ENCODE results near the gene TET3.

DNA sequence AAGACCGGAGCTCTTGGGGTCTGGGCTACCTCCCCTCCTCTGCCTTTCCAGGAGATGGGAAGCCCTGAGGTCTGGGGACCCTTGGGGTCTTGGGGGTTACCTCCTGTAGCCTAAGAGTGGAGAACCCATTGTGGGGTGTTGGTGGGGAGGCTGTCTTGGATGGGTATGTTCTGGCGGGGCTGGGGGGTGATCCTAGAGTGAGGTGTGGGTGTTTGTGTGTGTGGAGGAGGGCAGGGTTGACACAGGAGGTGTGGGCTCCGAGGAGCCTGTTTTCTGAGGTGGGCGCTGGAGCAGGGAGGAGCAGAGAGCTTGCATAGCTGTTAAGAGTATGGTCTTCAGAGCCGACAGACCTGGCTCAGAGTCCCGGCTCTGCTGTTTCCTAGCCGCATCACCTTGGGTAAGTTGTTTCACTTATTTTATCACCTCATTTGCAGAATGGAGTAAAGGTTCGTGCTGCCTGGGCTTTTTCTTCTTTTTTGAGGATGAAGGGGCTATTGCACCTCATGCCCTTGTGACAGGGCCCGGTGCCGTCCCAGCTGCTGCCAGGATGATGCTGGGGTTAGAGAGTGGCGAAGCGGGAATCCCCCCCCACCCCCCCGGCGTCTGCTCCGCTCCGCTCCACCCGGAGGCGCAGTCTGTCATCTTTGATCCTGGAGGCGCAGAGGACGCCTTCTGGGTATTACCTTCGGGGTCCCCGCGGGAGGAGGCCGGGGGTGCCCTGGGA is 17.2 kb downstream of the TET3 start:
- TF ChIP-seq EZH2 (IDR thresholded peaks at IDR 0.05; ENCODE audit: low read depth, unreplicated experiment), result no peak
- TF ChIP-seq, protein P1, sequence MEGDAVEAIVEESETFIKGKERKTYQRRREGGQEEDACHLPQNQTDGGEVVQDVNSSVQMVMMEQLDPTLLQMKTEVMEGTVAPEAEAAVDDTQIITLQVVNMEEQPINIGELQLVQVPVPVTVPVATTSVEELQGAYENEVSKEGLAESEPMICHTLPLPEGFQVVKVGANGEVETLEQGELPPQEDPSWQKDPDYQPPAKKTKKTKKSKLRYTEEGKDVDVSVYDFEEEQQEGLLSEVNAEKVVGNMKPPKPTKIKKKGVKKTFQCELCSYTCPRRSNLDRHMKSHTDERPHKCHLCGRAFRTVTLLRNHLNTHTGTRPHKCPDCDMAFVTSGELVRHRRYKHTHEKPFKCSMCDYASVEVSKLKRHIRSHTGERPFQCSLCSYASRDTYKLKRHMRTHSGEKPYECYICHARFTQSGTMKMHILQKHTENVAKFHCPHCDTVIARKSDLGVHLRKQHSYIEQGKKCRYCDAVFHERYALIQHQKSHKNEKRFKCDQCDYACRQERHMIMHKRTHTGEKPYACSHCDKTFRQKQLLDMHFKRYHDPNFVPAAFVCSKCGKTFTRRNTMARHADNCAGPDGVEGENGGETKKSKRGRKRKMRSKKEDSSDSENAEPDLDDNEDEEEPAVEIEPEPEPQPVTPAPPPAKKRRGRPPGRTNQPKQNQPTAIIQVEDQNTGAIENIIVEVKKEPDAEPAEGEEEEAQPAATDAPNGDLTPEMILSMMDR (conservative IDR thresholded peaks at IDR 0.05; ENCODE audit: low read depth in 2 of 2), result no peak
- no peak for TF ChIP-seq POLR2AphosphoS5 (IDR thresholded peaks at IDR 0.05; ENCODE audit: low read depth)
- TF ChIP-seq, protein P2, sequence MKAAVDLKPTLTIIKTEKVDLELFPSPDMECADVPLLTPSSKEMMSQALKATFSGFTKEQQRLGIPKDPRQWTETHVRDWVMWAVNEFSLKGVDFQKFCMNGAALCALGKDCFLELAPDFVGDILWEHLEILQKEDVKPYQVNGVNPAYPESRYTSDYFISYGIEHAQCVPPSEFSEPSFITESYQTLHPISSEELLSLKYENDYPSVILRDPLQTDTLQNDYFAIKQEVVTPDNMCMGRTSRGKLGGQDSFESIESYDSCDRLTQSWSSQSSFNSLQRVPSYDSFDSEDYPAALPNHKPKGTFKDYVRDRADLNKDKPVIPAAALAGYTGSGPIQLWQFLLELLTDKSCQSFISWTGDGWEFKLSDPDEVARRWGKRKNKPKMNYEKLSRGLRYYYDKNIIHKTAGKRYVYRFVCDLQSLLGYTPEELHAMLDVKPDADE (IDR thresholded peaks at IDR 0.05), result no peak
- TF ChIP-seq, protein P3, sequence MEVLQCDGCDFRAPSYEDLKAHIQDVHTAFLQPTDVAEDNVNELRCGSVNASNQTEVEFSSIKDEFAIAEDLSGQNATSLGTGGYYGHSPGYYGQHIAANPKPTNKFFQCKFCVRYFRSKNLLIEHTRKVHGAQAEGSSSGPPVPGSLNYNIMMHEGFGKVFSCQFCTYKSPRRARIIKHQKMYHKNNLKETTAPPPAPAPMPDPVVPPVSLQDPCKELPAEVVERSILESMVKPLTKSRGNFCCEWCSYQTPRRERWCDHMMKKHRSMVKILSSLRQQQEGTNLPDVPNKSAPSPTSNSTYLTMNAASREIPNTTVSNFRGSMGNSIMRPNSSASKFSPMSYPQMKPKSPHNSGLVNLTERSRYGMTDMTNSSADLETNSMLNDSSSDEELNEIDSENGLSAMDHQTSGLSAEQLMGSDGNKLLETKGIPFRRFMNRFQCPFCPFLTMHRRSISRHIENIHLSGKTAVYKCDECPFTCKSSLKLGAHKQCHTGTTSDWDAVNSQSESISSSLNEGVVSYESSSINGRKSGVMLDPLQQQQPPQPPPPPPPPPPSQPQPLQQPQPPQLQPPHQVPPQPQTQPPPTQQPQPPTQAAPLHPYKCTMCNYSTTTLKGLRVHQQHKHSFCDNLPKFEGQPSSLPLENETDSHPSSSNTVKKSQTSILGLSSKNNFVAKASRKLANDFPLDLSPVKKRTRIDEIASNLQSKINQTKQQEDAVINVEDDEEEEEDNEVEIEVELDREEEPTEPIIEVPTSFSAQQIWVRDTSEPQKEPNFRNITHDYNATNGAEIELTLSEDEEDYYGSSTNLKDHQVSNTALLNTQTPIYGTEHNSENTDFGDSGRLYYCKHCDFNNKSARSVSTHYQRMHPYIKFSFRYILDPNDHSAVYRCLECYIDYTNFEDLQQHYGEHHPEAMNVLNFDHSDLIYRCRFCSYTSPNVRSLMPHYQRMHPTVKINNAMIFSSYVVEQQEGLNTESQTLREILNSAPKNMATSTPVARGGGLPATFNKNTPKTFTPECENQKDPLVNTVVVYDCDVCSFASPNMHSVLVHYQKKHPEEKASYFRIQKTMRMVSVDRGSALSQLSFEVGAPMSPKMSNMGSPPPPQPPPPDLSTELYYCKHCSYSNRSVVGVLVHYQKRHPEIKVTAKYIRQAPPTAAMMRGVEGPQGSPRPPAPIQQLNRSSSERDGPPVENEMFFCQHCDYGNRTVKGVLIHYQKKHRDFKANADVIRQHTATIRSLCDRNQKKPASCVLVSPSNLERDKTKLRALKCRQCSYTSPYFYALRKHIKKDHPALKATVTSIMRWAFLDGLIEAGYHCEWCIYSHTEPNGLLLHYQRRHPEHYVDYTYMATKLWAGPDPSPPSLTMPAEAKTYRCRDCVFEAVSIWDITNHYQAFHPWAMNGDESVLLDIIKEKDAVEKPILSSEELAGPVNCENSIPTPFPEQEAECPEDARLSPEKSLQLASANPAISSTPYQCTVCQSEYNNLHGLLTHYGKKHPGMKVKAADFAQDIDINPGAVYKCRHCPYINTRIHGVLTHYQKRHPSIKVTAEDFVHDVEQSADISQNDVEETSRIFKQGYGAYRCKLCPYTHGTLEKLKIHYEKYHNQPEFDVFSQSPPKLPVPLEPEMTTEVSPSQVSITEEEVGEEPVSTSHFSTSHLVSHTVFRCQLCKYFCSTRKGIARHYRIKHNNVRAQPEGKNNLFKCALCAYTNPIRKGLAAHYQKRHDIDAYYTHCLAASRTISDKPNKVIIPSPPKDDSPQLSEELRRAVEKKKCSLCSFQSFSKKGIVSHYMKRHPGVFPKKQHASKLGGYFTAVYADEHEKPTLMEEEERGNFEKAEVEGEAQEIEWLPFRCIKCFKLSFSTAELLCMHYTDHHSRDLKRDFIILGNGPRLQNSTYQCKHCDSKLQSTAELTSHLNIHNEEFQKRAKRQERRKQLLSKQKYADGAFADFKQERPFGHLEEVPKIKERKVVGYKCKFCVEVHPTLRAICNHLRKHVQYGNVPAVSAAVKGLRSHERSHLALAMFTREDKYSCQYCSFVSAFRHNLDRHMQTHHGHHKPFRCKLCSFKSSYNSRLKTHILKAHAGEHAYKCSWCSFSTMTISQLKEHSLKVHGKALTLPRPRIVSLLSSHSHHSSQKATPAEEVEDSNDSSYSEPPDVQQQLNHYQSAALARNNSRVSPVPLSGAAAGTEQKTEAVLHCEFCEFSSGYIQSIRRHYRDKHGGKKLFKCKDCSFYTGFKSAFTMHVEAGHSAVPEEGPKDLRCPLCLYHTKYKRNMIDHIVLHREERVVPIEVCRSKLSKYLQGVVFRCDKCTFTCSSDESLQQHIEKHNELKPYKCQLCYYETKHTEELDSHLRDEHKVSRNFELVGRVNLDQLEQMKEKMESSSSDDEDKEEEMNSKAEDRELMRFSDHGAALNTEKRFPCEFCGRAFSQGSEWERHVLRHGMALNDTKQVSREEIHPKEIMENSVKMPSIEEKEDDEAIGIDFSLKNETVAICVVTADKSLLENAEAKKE (CRISPR knock-in tag; IDR thresholded peaks at IDR 0.05), result no peak
- TF ChIP-seq, protein P4, sequence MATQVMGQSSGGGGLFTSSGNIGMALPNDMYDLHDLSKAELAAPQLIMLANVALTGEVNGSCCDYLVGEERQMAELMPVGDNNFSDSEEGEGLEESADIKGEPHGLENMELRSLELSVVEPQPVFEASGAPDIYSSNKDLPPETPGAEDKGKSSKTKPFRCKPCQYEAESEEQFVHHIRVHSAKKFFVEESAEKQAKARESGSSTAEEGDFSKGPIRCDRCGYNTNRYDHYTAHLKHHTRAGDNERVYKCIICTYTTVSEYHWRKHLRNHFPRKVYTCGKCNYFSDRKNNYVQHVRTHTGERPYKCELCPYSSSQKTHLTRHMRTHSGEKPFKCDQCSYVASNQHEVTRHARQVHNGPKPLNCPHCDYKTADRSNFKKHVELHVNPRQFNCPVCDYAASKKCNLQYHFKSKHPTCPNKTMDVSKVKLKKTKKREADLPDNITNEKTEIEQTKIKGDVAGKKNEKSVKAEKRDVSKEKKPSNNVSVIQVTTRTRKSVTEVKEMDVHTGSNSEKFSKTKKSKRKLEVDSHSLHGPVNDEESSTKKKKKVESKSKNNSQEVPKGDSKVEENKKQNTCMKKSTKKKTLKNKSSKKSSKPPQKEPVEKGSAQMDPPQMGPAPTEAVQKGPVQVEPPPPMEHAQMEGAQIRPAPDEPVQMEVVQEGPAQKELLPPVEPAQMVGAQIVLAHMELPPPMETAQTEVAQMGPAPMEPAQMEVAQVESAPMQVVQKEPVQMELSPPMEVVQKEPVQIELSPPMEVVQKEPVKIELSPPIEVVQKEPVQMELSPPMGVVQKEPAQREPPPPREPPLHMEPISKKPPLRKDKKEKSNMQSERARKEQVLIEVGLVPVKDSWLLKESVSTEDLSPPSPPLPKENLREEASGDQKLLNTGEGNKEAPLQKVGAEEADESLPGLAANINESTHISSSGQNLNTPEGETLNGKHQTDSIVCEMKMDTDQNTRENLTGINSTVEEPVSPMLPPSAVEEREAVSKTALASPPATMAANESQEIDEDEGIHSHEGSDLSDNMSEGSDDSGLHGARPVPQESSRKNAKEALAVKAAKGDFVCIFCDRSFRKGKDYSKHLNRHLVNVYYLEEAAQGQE (IDR thresholded peaks at IDR 0.05; ENCODE audit: unreplicated experiment), result no peak
